Testis (tissue), 2 donors: ENCODE results near the gene RNF17.

Experiments used
- CTCF ChIP-seq, 3 experiments: fragments of 450-650 bp in 2 of 3; fragments of 200-600 bp in 1 of 3; sonication (generic) in 1 of 3; IDR thresholded peaks; one replicate each; pipeline ENCODE4 v1.5.1; 2016 to 2019; ENCODE audit warnings: antibody characterized with exemption in 3 of 3, mild to moderate bottlenecking in 2 of 3, moderate library complexity in 1 of 3
- POLR2A ChIP-seq: fragments of 450-650 bp; IDR thresholded peaks from one replicate; pipeline ENCODE4 v1.6.1; 2017; ENCODE audit warnings: antibody characterized with exemption, mild to moderate bottlenecking, moderate library complexity

GRCh38 chr13:24854311-24854710 lies 90.3 kb downstream of the RNF17 start:
- TF ChIP-seq CTCF (IDR thresholded peaks at IDR 0.05) (no peak), POLR2A (no peak)
